Ovary (tissue), 3 donors: ENCODE measurements around the gene ITGAD.

Experiments
- CTCF ChIP-seq, 3 donors: fragments of 450-650 bp in 2 of 3; fragments of 200-600 bp in 1 of 3; IDR thresholded peaks; one replicate each; pipeline versions ENCODE4 v1.5.1 to v1.8.0; 2016 to 2022; ENCODE audit warnings: antibody characterized with exemption in 3 of 3, mild to moderate bottlenecking in 1 of 3
- EP300 ChIP-seq: sonication (generic); formaldehyde crosslinking; IDR thresholded peaks from one replicate; pipeline ENCODE4 v1.6.1; 2017; ENCODE audit warnings: antibody characterized with exemption
- POLR2A ChIP-seq: fragments of 450-650 bp; IDR thresholded peaks from one replicate; pipeline ENCODE4 v1.6.1; 2017; ENCODE audit warnings: antibody characterized with exemption, mild to moderate bottlenecking, moderate library complexity
- donor health status: DM: no; HTN: no; CAD: no.

- TF ChIP-seq EP300 (no peak), CTCF (IDR thresholded peaks at IDR 0.05) (no peak), POLR2A (no peak)
Measured at GRCh38 chr16:31362476-31363405, 30.4 kb upstream of the ITGAD start.
